H1 (cell line): Measurements from ENCODE around the gene FITM1. TPM values are rescaled to one million over a fixed set of nuclear protein-coding genes. Genes with fewer than 3 reads are reported as not detected.
A peak's percentile ranks its signal among the peaks of the same experiment; 100 is the strongest.

ENCODE experiments used
- CBX8 ChIP-seq: fragments of 300-800, 300-1000 bp; sonication (generic); IDR thresholded peaks from 2 replicates; pipeline ENCODE4 v1.7.1; 2016; ENCODE audit warnings: low read depth, low read length, borderline replicate concordance
- CHD1 ChIP-seq: IDR thresholded peaks from 2 replicates; pipeline ENCODE4 v1.6.1; 2012; ENCODE audit warnings: low read depth, low read length, improper control_type of control experiment
- CTBP2 ChIP-seq: IDR thresholded peaks from 2 replicates; pipeline ENCODE4 v1.7.0; 2011; ENCODE audit warnings: borderline replicate concordance, mild to moderate bottlenecking, moderate library complexity, mixed read lengths, low read length; ENCODE audit not compliant: insufficient read depth, insufficient read length
- SIN3A ChIP-seq, 2 experiments: IDR thresholded peaks in 1 of 2; conservative IDR thresholded peaks in 1 of 2; 2 replicates each; pipeline ENCODE4 v1.6.1; 2011 to 2012; ENCODE audit warnings: low read length in 2 of 2, improper control_type of control experiment in 1 of 2, low read depth in 1 of 2, mild to moderate bottlenecking in 1 of 2
- TAF7 ChIP-seq: optimal IDR thresholded peaks from 2 replicates; pipeline ENCODE3; 2011; ENCODE audit warnings: low read depth, mild to moderate bottlenecking, inconsistent platforms, low read length, moderate library complexity, borderline replicate concordance
- polyA plus RNA-seq, 7 experiments: library from polyadenylated mRNA; depleted of rRNA in 3 of 7; stranded (reverse) in 5 of 7; unstranded in 2 of 7; fragments of >200 nt in 5 of 7; fragments of 200-250 nt in 2 of 7; gene quantifications; 1 replicate in 5 of 7; 2 replicates in 1 of 7; 4 replicates in 1 of 7; pipeline versions ENCODE4 v1.2.1 to v1.2.3, GENCODE V29; 2011 to 2013; ENCODE audit warnings: missing spikeins in 2 of 7, mixed read lengths in 2 of 7
- total RNA-seq: library from RNA; stranded (reverse); fragmentation: NEBNext Ultra II Directional; extraction: Animal tissue kit (Norgen Biotek cat#: 25700); gene quantifications from 2 replicates; pipeline ENCODE4 v1.2.1, GENCODE V29; 2021
- TF ChIP-seq, protein P1 (sequence below): IDR thresholded peaks from 2 replicates; pipeline ENCODE4 v1.6.1; 2012; ENCODE audit warnings: inconsistent platforms

FITM1 gene
- total and polyA plus RNA-seq, 2 of the 8 experiments (the other 6 are each of a cell fraction or from before 2014, with no cell fraction given) = 0.53 to 0.76 TPM

DNA sequence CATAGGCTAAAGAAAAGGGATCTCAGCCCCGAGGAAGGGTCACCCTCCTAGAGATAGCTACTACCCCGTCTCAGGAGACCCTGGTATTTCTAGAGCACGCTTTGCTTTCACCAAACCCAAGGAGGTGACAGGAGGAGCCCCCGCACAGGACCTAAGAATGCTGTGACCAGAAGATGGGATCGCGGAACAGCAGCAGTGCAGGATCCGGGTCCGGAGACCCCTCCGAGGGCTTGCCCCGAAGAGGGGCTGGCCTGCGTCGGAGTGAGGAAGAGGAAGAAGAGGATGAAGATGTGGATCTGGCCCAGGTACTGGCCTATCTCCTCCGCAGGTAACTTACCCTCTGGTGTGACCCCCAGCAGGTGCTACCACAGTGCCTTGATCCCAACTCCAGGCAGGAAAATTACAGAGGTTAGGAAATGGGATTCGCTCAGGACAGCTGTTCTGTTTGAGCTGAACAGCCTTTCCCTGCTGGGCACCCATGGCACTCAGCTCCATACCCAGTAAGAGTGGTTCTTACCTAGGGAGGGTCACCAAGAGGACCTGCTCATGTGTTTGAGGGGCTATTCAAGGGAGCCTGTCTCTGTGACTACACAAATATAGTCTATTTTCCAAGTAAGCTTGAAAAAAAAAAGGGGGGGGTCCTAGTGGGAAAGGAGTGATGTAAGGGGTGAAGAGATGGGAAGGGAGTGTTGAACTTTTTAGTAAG is 14.9 kb upstream of the FITM1 start (continued):
- TF ChIP-seq, protein P1, sequence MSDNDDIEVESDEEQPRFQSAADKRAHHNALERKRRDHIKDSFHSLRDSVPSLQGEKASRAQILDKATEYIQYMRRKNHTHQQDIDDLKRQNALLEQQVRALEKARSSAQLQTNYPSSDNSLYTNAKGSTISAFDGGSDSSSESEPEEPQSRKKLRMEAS = no peak
- TF ChIP-seq TAF7 (no peak), CHD1 (no peak), SIN3A (conservative IDR thresholded peaks at IDR 0.05 in 1 of 2, IDR thresholded peaks at IDR 0.05 in 1 of 2; ENCODE audit: low read depth in 1 of 2, low read length in 2 of 2) (0 out of 4 replicates have a peak, but pooled peaks of 1 of the 2 experiments have one; percentile 62), CBX8 (no peak), CTBP2 (no peak)
